ENCODE measurements around the gene DIP2C.

DIP2C gene

GRCh38 chr10:610642-611305, 78.7 kb downstream of the DIP2C start:
- DNase-seq (ENCODE audit: low read depth in 1 of 2, low spot score in 1 of 2): peak in 1 of 2 donors; percentile 4

- no peak for DNase-seq (ENCODE audit: low read depth in 1 of 2, low spot score in 1 of 2)
These were observed 79.5 kb downstream of the DIP2C start for GRCh38 chr10:609868-610545.

GRCh38 chr10:609262-609658, 80.2 kb downstream of the DIP2C start:
- no peak for DNase-seq (ENCODE audit: low read depth in 1 of 2, low spot score in 1 of 2)

- no peak for DNase-seq (ENCODE audit: low read depth in 1 of 2, low spot score in 1 of 2)
These were observed 80.9 kb downstream of the DIP2C start for GRCh38 chr10:608331-609261.

- no peak for DNase-seq (ENCODE audit: low read depth in 1 of 2, low spot score in 1 of 2)
These were observed 81.8 kb downstream of the DIP2C start for GRCh38 chr10:607545-608185.

- DNase-seq (ENCODE audit: low read depth in 1 of 2, low spot score in 1 of 2): no peak
These were observed 82.5 kb downstream of the DIP2C start for GRCh38 chr10:606762-607544.

GRCh38 chr10:605632-606325, 83.7 kb downstream of the DIP2C start:
- no peak for DNase-seq (ENCODE audit: low read depth in 1 of 2, low spot score in 1 of 2)

- no peak for DNase-seq (ENCODE audit: low read depth in 1 of 2, low spot score in 1 of 2)
These were observed 84.5 kb downstream of the DIP2C start for GRCh38 chr10:604716-605631.

- DNase-seq (ENCODE audit: low read depth in 1 of 2, low spot score in 1 of 2): no peak
These were observed 85.7 kb downstream of the DIP2C start for GRCh38 chr10:603745-604144.

GRCh38 chr10:602391-603005, 87.0 kb downstream of the DIP2C start:
- DNase-seq (ENCODE audit: low read depth in 1 of 2, low spot score in 1 of 2): no peak

- DNase-seq (ENCODE audit: low read depth in 1 of 2, low spot score in 1 of 2): no peak
These were observed 87.9 kb downstream of the DIP2C start for GRCh38 chr10:601660-601963.

GRCh38 chr10:600876-601659, 88.4 kb downstream of the DIP2C start:
- DNase-seq (ENCODE audit: low read depth in 1 of 2, low spot score in 1 of 2): no peak

- no peak for DNase-seq (ENCODE audit: low read depth in 1 of 2, low spot score in 1 of 2)
These were observed 89.2 kb downstream of the DIP2C start for GRCh38 chr10:600234-600633.

- DNase-seq (ENCODE audit: low read depth in 1 of 2, low spot score in 1 of 2): no peak
These were observed 89.7 kb downstream of the DIP2C start for GRCh38 chr10:599767-600166.

- DNase-seq (ENCODE audit: low read depth in 1 of 2, low spot score in 1 of 2): no peak
These were observed 90.9 kb downstream of the DIP2C start for GRCh38 chr10:598415-599170.

GRCh38 chr10:597976-598375, 91.5 kb downstream of the DIP2C start:
- no peak for DNase-seq (ENCODE audit: low read depth in 1 of 2, low spot score in 1 of 2)

- DNase-seq (ENCODE audit: low read depth in 1 of 2, low spot score in 1 of 2): no peak
These were observed 92.6 kb downstream of the DIP2C start for GRCh38 chr10:596725-597345.
